Panc1 (cell line): ENCODE measurements around the gene TRIP10.

Experiments used
- CTCF ChIP-seq: fragments of 450-650 bp; IDR thresholded peaks from 2 replicates; pipeline ENCODE4 v1.5.1; 2017; ENCODE audit warnings: mild to moderate bottlenecking
- POLR2AphosphoS5 ChIP-seq: IDR thresholded peaks from 2 replicates; pipeline ENCODE4 v1.6.1; 2012; ENCODE audit warnings: mild to moderate bottlenecking, low read depth, low read length, moderate library complexity
- SIN3A ChIP-seq: IDR thresholded peaks from 2 replicates; pipeline ENCODE4 v1.6.1; 2012; ENCODE audit warnings: low read depth, mild to moderate bottlenecking, low read length, moderate library complexity, borderline replicate concordance; ENCODE audit not compliant: insufficient read depth
- TCF7L2 ChIP-seq: IDR thresholded peaks from 2 replicates; pipeline ENCODE4 v1.6.1; 2011; ENCODE audit warnings: mild to moderate bottlenecking, low read depth, low read length, inconsistent platforms

- TF ChIP-seq CTCF (no peak; the same call in 1 of the 2 replicates), SIN3A (no peak), TCF7L2 (no peak), POLR2AphosphoS5 (no peak)
These were observed 6.0 kb upstream of the TRIP10 start for GRCh38 chr19:6733338-6734095.
